H9 (cell line): Measurements from ENCODE around the gene DMRTC2. TPM values are rescaled to one million over a fixed set of nuclear protein-coding genes. Genes with fewer than 3 reads are reported as not detected.

ENCODE experiments used
- DNase-seq: peaks from one replicate; pipeline ENCODE4 v3.0.0-alpha.2; 2017
- H2AFZ ChIP-seq: one replicate; pipeline ENCODE4 v1.6.1; 2013; ENCODE audit warnings: mild to moderate bottlenecking, low read length, control low read depth, moderate library complexity
- H2AK5ac ChIP-seq: 2 replicates; pipeline ENCODE4 v1.6.1; 2013; ENCODE audit warnings: low read length, control low read depth, mixed read lengths; ENCODE audit not compliant: insufficient read length
- H2BK120ac ChIP-seq: one replicate; pipeline ENCODE4 v1.6.1; 2013; ENCODE audit warnings: low read depth, mild to moderate bottlenecking, low read length, control low read depth, inconsistent platforms; ENCODE audit not compliant: poor library complexity, severe bottlenecking
- H2BK12ac ChIP-seq: 2 replicates; pipeline ENCODE4 v1.6.1; 2013; ENCODE audit warnings: low read length, control low read depth, mixed read lengths, low read depth; ENCODE audit not compliant: insufficient read length
- H2BK15ac ChIP-seq: 2 replicates; pipeline ENCODE4 v1.6.1; 2013; ENCODE audit warnings: low read depth, low read length, control low read depth
- H2BK20ac ChIP-seq: one replicate; pipeline ENCODE4 v1.6.1; 2013; ENCODE audit warnings: low read depth, mild to moderate bottlenecking, low read length, control low read depth, inconsistent platforms; ENCODE audit not compliant: poor library complexity, severe bottlenecking
- H2BK5ac ChIP-seq: 2 replicates; pipeline ENCODE4 v1.6.1; 2013; ENCODE audit warnings: low read length, control low read depth, mixed read lengths; ENCODE audit not compliant: insufficient read length
- H3K14ac ChIP-seq: 2 replicates; pipeline ENCODE4 v1.6.1; 2013; ENCODE audit warnings: low read length, control low read depth; ENCODE audit not compliant: insufficient read depth
- H3K18ac ChIP-seq: 2 replicates; pipeline ENCODE4 v1.6.1; 2013; ENCODE audit warnings: low read depth, mild to moderate bottlenecking, mixed read lengths, low read length, control low read depth; ENCODE audit not compliant: insufficient read length
- H3K23ac ChIP-seq: 2 replicates; pipeline ENCODE4 v1.6.1; 2013; ENCODE audit warnings: low read length, control low read depth, mixed read lengths, low read depth; ENCODE audit not compliant: insufficient read length
- H3K23me2 ChIP-seq: 2 replicates; pipeline ENCODE4 v1.6.1; 2013; ENCODE audit warnings: low read depth, mild to moderate bottlenecking, mixed read lengths, low read length, control low read depth; ENCODE audit not compliant: insufficient read length, poor library complexity, severe bottlenecking
- H3K27ac ChIP-seq: 2 replicates; pipeline ENCODE4 v1.5.1; 2013; ENCODE audit warnings: low read length, control low read depth, mixed read lengths, low read depth; ENCODE audit not compliant: insufficient read length
- H3K27me3 ChIP-seq: 2 replicates; pipeline ENCODE4 v1.6.1; 2013; ENCODE audit warnings: low read length, control low read depth, inconsistent platforms; ENCODE audit not compliant: insufficient read depth
- H3K4ac ChIP-seq: 2 replicates; pipeline ENCODE4 v1.6.1; 2013; ENCODE audit warnings: low read depth, mild to moderate bottlenecking, control low read depth, inconsistent platforms, low read length, moderate library complexity
- H3K4me1 ChIP-seq: 2 replicates; pipeline ENCODE4 v1.6.1; 2013; ENCODE audit warnings: low read length, control low read depth, inconsistent platforms; ENCODE audit not compliant: insufficient read depth
- H3K4me2 ChIP-seq: 2 replicates; pipeline ENCODE4 v1.6.1; 2013; ENCODE audit warnings: low read length, control low read depth, mixed read lengths; ENCODE audit not compliant: insufficient read length, insufficient read depth
- H3K56ac ChIP-seq: 2 replicates; pipeline ENCODE4 v1.6.1; 2013; ENCODE audit warnings: low read depth, mild to moderate bottlenecking, mixed read lengths, low read length, control low read depth; ENCODE audit not compliant: insufficient read length
- H3K79me1 ChIP-seq: 2 replicates; pipeline ENCODE4 v1.6.1; 2013; ENCODE audit warnings: low read depth, mild to moderate bottlenecking, moderate library complexity, low read length, control low read depth, inconsistent platforms; ENCODE audit not compliant: insufficient read depth, poor library complexity, severe bottlenecking
- H3K79me2 ChIP-seq: 2 replicates; pipeline ENCODE4 v1.6.1; 2013; ENCODE audit warnings: low read length, control low read depth, inconsistent platforms; ENCODE audit not compliant: insufficient read depth
- H3K9ac ChIP-seq: 2 replicates; pipeline ENCODE4 v1.6.1; 2013; ENCODE audit warnings: low read length, control low read depth, mixed read lengths; ENCODE audit not compliant: insufficient read length; ENCODE audit errors: extremely low read depth
- H3K9me3 ChIP-seq: one replicate; pipeline ENCODE4 v1.6.1; 2013; ENCODE audit warnings: low read depth, low read length, inconsistent platforms; ENCODE audit not compliant: control insufficient read depth
- H3T11ph ChIP-seq: one replicate; pipeline ENCODE4 v1.6.1; 2013; ENCODE audit warnings: mild to moderate bottlenecking, low read length, control low read depth, inconsistent platforms
- H4K20me1 ChIP-seq: one replicate; pipeline ENCODE4 v1.6.1; 2013; ENCODE audit not compliant: control insufficient read depth, insufficient read length, insufficient read depth
- H4K5ac ChIP-seq: 2 replicates; pipeline ENCODE4 v1.6.1; 2013; ENCODE audit warnings: low read depth, mild to moderate bottlenecking, mixed read lengths, low read length, control low read depth; ENCODE audit not compliant: insufficient read length
- H4K8ac ChIP-seq: replicated peaks from 2 replicates; pipeline ENCODE4 v1.6.1; 2013; ENCODE audit warnings: low read length, control low read depth, mixed read lengths, low read depth; ENCODE audit not compliant: insufficient read length
- H4K91ac ChIP-seq: 2 replicates; pipeline ENCODE4 v1.6.1; 2013; ENCODE audit warnings: low read depth, mild to moderate bottlenecking, moderate library complexity, mixed read lengths, low read length, control low read depth; ENCODE audit not compliant: insufficient read length
- H3K27ac Mint-ChIP-seq, 3 experiments: 2 replicates in 2 of 3; 3 replicates in 1 of 3; pipeline ENCODE4 v1.8.0; 2020 to 2021; ENCODE audit warnings: mixed read lengths in 3 of 3, mild to moderate bottlenecking in 1 of 3, moderate library complexity in 1 of 3
- H3K27me3 Mint-ChIP-seq: 2 replicates; pipeline ENCODE4 v1.8.0; 2021; ENCODE audit warnings: low read depth, mild to moderate bottlenecking, moderate library complexity, mixed read lengths
- H3K36me3 Mint-ChIP-seq, 3 experiments: 2 replicates in 2 of 3; 3 replicates in 1 of 3; pipeline ENCODE4 v1.8.0; 2020 to 2021; ENCODE audit warnings: low read depth in 3 of 3, mixed read lengths in 3 of 3; ENCODE audit not compliant: insufficient read depth in 1 of 3
- H3K4me1 Mint-ChIP-seq, 2 experiments: 2 replicates each; pipeline ENCODE4 v1.8.0; 2020; ENCODE audit warnings: mixed read lengths in 2 of 2
- H3K4me3 Mint-ChIP-seq, 2 experiments: 2 replicates in 1 of 2; 3 replicates in 1 of 2; pipeline ENCODE4 v1.8.0; 2020 to 2021; ENCODE audit warnings: mild to moderate bottlenecking in 2 of 2, mixed read lengths in 2 of 2, moderate library complexity in 1 of 2
- H3K9me3 Mint-ChIP-seq, 2 experiments: 2 replicates in 1 of 2; 3 replicates in 1 of 2; pipeline ENCODE4 v1.8.0; 2020; ENCODE audit warnings: mild to moderate bottlenecking in 2 of 2, mixed read lengths in 2 of 2, moderate library complexity in 1 of 2
- CTCF ChIP-seq: fragments of 200-600 bp; sonication (generic); conservative IDR thresholded peaks from 3 replicates; pipeline ENCODE4 v1.8.0; 2021; ENCODE audit warnings: antibody characterized with exemption, mild to moderate bottlenecking
- WGBS: extraction: QIAGEN DNeasy Blood & Tissue Kit; methylation state at CpG from one replicate; pipeline ENCODE4 v1.1.7; 2013; ENCODE audit warnings: missing lambda C conversion rate, low lambda C conversion rate, mixed read lengths; ENCODE audit not compliant: insufficient read length; ENCODE audit errors: extremely low coverage; 5-methylcytosine and 5-hydroxymethylcytosine counted together
- total RNA-seq: library from RNA; stranded (reverse); gene quantifications from 2 replicates; pipeline ENCODE4 v1.2.1, GENCODE V29; 2021

Gene DMRTC2
- total RNA-seq, 1 experiment from 2014 or later = not detected

- TF ChIP-seq CTCF = no peak
- H4K91ac ChIP-seq = no peak overlapping the region
- no peak overlapping the region for H3K23ac ChIP-seq
- H3K4me2 ChIP-seq = peak overlapping the region; percentile 90
- no peak overlapping the region for H2BK12ac ChIP-seq
- H3T11ph ChIP-seq = no peak overlapping the region
- no peak overlapping the region for H2BK5ac ChIP-seq
- no peak overlapping the region for H3K18ac ChIP-seq
- H3K23me2 ChIP-seq = peaks cover 9% of the 10 kb centered on the region
- no peak overlapping the region for H4K8ac ChIP-seq
- no peaks in the 10 kb centered on the region for H4K20me1 ChIP-seq
- H3K27me3 ChIP-seq = no peaks in the 10 kb centered on the region
- Mint-ChIP-seq H3K27ac (peak overlapping the region; percentile 68 to 99 (median 94); a peak in 6 of 7 replicates), H3K36me3 (peaks cover 50 to 63% (median 58%) of the 10 kb centered on the region in 3 experiments), H3K9me3 (no peaks in the 10 kb centered on the region; a peak in 1 of 5 replicates), H3K4me1 (peaks cover 36 to 46% of the 10 kb centered on the region in 2 experiments), H3K4me3 (peak overlapping the region; percentile 84 to 96), H3K27me3 (peaks cover 7% of the 10 kb centered on the region)
- no peak overlapping the region for H3K4ac ChIP-seq
- H2AK5ac ChIP-seq = no peak overlapping the region
- peak overlapping the region; percentile 99 for H3K9ac ChIP-seq
- no CpG with 5 or more reads among the region's 9 CpGs for WGBS
- no peak overlapping the region for H3K56ac ChIP-seq
- H3K79me1 ChIP-seq = peaks cover 17% of the 10 kb centered on the region
- no peak overlapping the region for H2BK20ac ChIP-seq
- no peak overlapping the region for H2BK120ac ChIP-seq
- no peaks in the 10 kb centered on the region; the same call in 1 of the 2 replicates for H3K4me1 ChIP-seq
- no peak overlapping the region for H3K27ac ChIP-seq
- peaks cover 29% of the 10 kb centered on the region for H3K79me2 ChIP-seq
- H2AFZ ChIP-seq = no peak overlapping the region
- H3K9me3 ChIP-seq = no peaks in the 10 kb centered on the region
- no peak overlapping the region for H3K14ac ChIP-seq
- DNase-seq = no peak
- no peak overlapping the region for H2BK15ac ChIP-seq
- H4K5ac ChIP-seq = no peak overlapping the region
Observed at GRCh38 chr19:41861846-41862245, 17.0 kb downstream of the DMRTC2 start.
